ENCODE data around the gene USP46.

Gene USP46

DNA sequence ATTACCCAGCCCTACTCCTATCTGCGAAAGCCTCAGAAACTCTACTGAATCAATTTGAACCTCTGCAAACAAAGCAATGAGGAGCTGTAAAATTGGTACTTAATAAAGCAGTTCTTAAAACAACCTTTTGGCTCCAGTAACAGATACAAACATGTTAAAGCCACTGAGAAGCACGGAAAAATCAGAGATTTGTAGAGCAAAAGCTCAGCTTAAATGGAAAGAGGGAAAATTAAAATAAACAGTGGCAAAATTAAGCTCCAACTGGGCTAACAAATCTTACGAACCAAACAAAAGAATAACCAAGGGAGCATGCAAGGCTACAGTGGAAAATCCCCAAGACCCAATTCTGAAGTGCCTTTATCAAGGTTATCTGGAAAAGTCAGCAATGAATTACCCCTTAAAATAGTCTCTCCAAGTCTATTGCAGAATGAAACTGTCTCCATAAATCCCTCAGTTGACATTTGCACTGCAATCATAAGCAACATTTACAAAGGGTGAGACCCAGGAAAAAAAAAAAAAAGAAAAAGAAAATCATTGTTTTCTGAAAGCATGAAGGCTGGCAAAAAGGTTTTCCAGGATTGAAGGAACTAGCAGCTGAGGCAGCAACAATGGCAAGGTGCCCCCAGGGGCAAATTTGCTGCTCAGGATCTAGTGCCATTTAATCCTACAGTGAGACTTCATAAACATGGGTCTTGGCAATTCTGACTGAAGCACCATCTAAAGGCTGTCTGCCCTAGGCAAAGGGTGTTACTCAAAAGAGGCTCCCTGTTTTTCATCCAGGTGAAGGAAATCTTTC, 40.1 kb downstream of the USP46 start:
- TF ChIP-seq, protein P1, sequence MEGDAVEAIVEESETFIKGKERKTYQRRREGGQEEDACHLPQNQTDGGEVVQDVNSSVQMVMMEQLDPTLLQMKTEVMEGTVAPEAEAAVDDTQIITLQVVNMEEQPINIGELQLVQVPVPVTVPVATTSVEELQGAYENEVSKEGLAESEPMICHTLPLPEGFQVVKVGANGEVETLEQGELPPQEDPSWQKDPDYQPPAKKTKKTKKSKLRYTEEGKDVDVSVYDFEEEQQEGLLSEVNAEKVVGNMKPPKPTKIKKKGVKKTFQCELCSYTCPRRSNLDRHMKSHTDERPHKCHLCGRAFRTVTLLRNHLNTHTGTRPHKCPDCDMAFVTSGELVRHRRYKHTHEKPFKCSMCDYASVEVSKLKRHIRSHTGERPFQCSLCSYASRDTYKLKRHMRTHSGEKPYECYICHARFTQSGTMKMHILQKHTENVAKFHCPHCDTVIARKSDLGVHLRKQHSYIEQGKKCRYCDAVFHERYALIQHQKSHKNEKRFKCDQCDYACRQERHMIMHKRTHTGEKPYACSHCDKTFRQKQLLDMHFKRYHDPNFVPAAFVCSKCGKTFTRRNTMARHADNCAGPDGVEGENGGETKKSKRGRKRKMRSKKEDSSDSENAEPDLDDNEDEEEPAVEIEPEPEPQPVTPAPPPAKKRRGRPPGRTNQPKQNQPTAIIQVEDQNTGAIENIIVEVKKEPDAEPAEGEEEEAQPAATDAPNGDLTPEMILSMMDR (IDR thresholded peaks at IDR 0.05), result no peak

DNA sequence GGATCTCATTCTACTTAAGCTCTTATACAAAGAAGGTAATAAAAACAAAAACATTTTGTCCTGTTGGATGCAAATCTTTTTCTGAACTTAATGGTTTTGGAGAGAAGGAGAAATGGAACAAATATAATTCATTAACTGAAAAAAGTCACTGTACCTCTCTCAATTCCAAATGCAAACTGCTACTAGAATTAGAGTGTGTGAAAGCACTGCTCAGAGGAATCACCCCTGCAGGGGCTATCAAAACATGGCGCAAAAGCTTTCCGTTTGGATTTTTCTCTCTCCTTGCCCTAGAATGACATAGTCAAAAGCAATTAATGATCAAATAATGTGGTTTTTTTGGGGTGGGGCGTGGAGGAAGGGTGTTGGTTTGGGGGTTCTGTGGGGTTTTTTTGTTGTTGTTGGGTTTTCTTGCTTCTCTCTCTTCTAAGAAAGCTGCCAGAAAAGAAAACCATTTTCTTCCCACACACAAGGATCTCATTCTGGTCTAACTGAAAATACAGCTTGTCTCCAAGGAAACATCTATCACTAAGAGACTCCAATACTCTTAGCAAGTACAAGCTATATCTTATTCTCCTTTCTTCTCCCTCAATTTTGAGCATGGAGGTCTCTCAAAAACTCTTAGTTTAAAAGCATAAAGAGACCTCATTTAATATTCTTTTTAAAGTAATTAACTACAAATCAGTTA, 41.6 kb downstream of the USP46 start:
- TF ChIP-seq, protein P1 (IDR thresholded peaks at IDR 0.05), result no peak

GRCh38 chr4:52614241-52614640, 44.9 kb downstream of the USP46 start:
- TF ChIP-seq, protein P1 (IDR thresholded peaks at IDR 0.05), result no peak

DNA sequence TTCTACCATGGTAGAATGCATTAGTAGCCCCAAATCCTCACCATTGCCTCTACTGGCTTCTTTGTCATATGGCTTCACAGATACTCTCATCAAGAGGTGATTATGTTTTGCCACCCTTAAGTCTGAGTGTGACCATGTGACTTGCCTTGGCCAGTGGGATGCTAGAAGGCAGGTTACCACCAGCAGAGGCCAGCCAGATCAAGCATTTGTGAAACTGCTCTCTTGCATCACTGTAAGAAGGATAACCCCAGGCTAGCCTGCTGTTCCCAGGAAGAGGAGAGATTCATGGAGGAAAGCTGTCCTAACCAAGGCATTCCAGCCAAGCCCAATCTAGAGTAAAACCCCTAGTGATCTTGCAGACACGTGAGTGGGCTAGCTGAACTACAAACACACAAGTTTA, 46.8 kb downstream of the USP46 start:
- TF ChIP-seq, protein P1 (IDR thresholded peaks at IDR 0.05), result no peak

DNA sequence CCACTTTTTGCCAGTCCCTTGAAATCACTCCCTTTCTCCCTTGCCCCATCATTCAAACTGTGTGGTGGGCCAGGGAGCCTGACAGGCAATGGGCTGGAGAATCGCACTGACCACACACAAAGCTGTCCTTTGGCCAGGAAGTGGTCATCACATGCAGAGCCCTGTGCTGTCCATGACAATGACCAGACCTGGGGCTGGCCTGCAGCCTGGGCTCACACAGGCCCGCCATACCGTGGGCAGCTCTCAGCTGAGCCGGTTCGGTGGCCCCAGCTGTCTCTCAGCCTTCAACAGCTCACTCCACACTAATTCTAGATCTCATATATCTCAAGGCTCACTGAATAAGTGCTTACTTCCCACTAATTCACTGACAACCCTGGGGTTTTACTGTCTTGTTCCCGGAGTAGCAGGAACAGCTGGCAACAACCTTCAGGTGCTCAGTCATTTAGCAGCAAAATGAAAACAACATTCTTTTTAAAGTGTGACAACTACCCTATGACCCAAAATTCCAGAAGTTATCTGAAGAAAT, 48.0 kb downstream of the USP46 start:
- TF ChIP-seq, protein P1 (IDR thresholded peaks at IDR 0.05), result no peak

DNA sequence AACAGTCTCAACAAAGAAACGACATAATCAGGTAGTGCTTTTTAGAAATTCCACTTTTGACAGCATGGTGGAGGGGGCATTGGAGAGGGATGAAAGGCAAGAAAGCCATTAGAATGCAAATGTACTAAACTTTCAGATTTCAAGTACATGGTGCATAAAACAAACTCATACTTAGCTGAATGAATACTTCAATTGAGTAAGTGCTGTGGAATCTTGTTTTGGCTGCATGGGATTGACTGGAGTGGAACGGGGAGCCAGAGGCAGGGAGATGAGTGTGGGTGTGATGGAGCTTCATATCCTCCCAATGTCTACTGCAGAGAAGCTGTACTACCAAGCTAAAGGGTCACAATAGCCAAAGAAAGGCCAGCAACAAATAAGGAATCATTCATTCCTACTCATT, 52.4 kb downstream of the USP46 start:
- TF ChIP-seq, protein P1 (IDR thresholded peaks at IDR 0.05), result no peak

GRCh38 chr4:52606040-52606439, 53.1 kb downstream of the USP46 start:
- TF ChIP-seq, protein P1 (IDR thresholded peaks at IDR 0.05), result no peak
